Activated T-cell treated with anti-CD3 and anti-CD28 coated beads for 24 hours (primary cell): Measurements from ENCODE around the gene PRICKLE2.
"Not testable (repeated sequence)": the region's sequence is repeated elsewhere in the genome, so short reads cannot be mapped to it uniquely, and the experiment has no call there.

Experiments
- DNase-seq: peaks from one replicate; pipeline ENCODE4 v3.0.0-alpha.2; 2020; ENCODE audit warnings: low read depth

The PRICKLE2 gene

DNA sequence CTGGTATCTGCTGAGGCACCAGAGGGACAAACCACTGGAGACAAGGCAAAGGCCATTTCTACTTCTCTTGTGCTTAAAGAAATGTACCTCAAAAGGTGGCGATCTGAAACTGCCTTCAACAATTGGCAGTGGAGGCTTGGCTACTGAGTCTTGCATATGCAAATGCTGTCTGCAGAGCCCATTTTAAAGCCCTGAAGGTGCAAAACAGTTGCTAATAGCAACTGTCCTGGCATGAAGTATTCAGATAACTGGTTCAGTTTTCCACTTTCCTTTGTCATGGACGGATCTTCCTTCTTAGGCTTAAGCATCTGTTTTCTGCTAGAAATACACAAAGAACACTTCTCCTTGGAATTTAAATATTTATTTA is 130.6 kb downstream of the PRICKLE2 start:
- DNase-seq = no peak

DNA sequence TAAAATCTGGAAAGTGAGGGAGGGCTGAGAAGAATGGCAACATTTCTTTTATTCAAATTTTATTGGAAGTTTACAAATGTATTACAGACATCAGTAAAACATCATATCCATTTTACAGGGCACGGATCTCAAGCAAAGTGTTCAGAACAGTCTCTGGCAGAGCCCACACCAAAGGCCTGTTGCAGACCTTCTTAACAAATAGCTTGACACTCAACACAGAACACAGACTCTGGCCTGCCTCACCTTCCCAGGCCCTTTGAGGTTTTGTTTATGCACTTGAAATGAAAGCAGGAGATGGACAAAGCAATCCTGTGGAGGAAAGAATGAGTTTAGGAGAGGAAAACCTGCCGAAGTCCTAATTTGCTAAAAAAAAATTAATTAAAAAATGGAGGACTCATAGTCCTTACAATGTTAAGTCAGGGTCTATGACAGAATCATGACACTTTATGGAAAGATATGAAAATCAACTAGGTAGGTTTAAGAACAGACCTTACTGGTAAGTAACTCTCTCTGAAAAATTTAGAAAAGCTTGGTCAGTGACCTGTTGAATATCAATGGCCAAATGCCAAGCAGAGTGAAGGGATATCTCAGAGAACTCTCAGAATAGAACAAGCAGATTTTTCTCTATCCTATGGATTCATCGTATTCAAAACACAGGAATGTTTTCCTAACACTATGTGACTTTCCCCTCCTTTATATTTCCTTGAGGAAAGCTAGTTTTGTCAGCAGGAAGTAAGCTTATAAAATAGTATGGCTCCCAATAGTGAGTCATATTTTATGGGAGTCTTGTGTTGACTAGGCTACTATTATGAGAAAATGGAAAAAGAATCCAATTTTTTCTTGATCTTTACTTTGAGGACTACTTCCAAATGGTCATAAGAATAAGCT is 131.2 kb downstream of the PRICKLE2 start:
- no peak for DNase-seq

DNA sequence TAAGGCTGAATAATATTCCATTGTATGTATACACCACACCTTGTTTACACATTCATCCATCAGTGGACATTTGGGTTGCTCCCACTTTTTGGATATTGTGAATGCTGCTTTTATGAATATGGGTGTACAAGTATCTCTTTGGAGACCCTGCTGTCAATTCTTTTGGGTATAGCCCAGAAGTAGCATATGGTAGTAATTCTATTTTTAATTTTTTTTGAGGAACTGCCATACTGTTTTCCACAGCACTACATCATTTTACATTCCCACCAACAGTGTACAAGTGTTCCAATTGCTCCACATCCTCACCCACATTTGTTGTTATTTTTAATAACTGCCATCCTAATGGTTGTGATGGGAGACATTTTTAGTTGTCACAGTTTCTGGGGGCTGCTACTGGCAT is 132.1 kb downstream of the PRICKLE2 start:
- DNase-seq = no peak

DNA sequence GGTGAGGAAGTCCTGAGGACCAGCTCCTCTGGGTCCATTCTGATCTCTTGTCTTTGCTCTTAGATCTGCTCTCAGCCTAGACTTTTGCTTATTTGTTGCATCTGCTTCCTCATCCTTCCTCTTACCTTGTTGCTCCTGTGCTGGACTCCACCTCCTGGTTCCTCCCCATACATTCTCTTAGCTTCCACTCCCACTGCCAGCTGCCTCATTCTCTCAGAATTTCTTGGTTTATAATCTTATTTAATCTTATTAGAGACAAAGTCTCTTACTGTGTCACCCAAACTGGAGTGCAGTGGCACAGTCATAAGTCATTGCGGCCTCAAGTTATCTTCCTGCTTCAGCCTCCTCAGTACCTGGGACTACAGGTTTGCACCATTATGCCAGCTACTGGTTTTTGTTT is 133.8 kb downstream of the PRICKLE2 start:
- DNase-seq = no peak

DNA sequence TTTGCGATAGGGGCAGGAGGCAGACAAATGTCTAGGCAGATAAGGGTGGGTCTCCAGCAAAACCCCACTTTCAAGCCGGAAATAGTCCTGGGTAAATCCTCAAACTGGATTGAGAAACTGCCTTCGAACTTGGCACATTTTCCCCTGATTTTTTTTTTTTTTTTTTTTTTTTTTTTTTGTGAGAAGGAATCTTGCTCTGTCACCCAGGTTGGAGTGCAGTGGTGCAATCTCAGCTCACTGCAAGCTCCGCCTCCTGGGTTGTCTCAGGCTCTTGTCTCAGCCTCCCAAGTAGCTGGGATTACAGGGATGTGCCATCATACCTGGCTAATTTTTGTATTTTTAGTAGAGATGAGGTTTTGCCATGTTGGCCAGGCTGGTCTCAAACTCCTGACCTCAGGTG is 135.9 kb downstream of the PRICKLE2 start:
- DNase-seq = not testable (repeated sequence)

DNA sequence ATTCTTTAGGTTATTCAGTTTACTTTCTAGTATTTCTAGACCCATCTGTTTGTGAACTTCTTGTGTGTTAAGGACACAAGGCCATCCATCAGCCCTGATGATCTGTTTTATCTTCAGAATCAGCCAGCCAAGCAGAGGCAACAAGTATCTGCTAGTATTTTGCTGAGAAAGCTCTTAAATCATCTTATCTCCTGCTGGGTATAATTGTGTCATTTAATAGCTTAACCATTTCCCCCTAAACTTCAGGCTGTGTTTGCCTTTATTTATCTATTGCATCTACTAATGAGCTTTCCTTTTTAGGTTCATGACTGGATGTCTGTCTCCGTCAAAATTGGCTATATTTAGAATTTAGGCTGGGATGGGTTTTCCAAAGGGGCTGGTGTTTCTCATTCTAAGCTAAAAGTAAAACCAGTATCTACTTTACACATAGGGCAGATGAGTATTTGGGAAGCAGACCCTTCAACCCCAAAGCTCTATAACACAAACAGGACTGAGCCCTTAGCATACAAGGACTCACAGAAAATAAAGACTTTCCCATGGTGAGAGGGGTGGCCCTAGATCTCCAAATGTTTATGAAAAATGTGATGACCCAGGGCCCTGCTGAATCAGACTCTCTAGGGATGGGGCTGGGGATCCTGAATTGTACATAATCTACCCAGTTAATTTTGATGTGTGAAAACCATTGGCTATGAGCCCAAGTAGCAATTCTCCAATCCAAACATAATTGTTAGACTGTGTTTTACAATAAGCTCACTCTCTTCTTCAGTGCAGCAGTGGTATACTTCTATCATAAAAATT is 136.7 kb downstream of the PRICKLE2 start:
- DNase-seq = no peak

DNA sequence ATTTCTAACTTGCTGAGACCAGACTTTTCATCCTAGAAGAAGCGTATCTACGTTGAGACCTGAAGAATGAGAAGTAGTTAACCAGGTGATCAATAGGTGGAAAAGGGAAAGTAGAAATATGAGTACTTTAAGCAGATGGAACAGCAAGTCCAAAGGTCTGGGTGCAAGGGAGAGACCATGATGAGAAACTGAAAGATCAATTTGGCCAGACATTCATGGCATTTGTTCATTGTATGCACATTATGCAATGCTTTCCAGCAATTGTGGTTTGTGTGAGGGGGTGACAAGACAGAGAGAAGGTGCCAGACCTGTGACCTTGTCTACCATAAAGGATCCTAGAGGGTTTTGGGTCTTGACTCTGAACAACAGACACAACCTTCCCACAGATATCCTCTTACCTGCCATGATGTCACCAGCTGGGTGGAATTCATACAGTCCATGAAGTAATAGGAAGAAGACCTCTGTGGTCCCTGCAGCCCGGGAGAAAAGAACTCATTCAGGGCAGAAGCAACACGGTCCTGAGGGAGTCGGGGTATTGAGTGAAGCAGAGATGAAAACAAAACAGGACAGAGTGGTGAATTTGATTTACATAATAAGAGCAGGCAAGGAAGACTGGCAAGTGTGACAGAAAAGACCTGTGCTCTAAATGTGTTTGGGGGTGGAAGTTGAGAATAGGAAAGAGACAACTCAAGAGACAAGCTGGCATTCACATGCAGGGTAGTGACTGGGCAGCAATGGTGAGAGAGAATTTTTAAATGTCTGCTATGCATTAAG is 138.6 kb downstream of the PRICKLE2 start:
- no peak for DNase-seq

DNA sequence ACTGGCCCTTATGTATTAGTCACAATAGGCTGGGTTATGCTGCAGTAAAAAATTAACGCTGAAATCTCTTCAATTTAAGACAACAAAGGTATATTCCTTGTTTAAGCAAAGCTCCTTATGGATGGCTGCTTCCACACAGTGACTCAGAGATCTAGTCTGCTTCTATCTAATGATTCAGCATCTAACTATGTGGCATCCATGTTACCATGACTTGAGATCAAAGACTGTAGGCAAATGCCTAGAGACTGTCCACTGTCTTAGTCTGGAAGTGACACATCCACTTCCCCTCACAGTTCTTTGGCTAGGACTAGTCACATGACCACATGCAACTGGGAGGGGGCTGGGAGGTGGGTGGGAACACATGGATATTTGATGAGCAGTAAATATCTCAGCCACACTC is 140.6 kb downstream of the PRICKLE2 start:
- DNase-seq = no peak

DNA sequence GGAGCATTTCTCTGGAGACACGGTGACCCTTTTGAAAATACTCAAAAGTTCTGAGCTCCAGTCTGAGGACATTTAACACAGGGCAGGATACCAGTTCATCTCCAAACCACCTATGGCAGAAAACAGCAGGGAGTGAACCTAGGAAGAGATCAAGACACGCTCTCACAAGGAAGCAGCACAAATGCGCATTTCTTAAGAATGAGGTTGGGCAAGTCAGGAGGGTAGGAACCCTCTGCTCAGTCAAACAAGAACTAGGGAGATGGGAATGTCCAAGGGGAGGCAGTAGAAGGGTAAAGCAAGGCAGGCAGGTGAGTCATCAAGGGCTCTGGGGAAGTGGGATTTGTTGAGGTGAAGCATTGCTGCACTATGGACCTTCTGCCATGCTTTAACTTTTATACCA is 141.7 kb downstream of the PRICKLE2 start:
- DNase-seq = no peak

DNA sequence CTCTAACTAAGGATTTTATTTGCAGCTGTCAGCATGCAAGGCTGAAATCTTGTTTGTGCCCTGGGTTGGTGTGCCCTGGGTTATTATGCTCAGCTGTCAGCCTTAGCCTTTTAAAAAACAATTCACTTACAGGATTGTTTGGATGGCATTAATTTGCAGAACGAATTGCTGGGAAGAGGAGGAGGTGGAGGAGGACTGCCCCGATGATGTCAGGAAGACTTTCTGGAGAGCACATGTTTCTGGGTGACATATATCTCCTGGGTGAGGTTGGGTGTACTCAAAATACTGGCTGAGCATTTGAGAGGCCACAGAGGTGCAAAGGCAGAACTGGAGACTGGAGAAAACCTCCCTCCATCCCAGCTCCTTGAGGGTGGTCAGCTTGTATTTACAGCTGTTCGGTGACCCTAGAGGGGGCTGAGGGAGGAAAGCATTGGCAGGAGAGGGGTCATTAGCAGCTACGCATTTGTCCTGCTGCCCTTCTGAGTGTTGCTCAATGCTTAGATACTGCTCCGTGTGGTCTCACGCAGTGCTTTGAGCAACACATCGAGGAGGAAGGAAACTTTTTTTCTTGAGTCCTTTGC is 142.2 kb downstream of the PRICKLE2 start:
- no peak for DNase-seq

DNA sequence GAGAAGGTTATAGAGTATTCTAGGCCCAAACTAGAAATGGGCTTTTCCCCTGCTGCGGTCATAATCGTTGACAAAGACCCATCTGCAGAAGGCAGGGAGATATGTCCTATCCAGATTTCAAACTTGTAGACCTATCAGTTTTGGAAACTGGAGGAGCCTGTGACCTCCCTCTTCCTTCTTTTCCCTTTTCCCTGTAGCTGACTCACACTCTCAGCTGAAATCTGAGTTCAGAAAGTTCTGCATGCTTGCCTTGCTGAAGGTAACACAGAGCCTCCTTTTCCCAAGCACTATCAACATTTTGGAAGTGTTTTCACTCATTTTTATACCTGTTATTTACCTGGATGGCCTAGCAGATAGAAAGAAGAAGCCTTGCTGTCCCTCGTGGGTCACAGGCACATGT is 142.9 kb downstream of the PRICKLE2 start:
- no peak for DNase-seq

DNA sequence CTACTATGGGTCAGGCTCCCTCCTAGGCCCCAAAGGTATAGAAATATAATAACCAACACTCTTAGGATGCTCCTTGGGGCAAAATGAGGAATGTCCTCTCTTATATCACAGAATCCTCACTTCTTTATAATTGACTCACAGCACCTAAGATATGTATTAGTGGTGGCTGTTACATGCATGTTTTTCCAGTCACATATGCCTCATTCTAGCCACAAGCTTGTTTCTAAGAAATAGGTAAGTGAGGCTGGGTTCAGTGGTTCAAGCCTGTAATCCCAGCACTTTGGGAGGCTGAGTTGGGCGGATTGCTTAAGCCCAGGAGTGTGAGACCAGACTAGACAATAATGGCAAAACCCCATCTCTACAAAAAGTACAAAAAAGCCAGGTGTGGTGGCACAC is 144.0 kb downstream of the PRICKLE2 start:
- no peak for DNase-seq

DNA sequence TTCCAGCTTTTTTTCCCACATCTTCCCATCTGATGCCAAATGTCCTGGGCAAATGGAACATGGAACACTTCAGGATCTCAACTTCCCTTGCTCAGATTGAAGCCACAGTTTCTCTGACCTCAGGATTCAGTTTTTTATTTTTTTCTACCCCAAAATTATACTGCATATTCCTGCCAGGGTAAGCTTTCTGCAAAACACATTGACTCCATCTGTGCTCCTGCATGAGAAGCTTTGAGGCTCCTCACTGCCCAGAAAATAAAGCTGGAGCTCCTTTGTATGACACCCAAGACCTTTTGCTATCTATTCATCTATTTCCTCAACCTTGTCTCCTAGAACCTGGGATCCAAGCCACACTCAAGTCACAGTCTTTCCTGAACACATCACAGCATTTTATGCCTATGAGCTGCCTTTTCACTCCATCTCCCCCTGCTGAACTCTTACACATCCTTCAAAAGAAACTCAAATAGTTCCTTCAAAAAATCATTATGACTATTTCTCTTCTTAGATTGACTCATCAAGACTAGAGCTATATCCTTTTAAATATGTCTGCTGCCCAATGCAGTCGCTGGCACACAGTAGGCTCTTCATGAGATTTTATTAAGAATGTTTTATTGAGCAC is 144.5 kb downstream of the PRICKLE2 start:
- no peak for DNase-seq

DNA sequence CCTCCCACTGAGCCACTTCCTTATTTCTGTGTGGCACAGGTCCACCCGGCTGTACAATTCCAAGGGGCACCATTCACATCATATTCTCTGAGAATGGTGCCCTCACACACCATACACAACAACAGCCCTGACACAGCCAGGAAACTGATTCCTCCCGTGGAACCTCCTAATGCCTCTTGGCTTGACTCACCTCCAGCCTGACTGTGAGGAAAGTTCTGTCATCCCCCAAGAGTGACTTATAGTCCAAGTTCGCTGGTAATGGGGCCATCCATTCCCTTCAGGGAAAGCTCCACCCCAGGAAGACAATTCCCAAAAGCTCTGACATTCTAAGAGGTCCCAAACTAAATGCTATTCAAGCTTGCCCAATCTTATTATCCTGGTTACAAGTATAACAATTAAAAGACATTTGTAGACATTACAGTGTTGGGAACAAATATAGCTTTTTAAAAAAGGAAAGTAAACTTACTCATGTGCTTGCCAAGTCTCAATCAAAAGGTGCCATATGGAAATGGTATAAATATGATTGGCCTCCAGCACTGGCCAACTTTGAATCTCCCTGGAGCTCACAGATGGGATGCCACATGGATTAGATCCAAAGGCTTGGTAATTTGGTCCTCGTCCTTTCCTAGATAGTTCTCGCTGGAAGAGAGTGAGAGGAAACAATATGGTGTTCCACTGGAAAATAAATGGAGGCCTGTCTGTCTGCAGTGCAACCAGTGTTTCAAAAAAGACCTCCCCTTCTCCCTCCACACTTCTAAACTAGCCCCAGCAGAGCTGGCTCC is 145.7 kb downstream of the PRICKLE2 start:
- no peak for DNase-seq

DNA sequence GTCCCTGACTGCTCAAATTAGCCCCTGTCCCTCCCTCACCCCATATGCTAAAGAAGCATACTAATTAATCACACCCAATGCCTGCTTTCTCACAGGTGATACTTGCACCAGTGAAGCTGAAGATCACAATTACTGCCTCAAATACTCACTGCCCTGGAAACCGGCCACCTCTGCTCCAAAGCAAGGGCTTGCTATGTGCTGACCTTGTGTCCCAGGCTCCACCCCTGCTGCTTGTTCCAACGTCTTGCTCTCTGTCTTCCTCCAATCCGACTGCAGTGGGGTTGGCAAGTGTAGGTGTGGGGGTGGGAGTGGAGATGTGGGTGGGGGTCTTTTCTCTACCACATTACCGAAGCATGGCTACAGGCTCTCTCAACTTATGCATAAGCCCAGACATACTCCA is 146.3 kb downstream of the PRICKLE2 start:
- no peak for DNase-seq

DNA sequence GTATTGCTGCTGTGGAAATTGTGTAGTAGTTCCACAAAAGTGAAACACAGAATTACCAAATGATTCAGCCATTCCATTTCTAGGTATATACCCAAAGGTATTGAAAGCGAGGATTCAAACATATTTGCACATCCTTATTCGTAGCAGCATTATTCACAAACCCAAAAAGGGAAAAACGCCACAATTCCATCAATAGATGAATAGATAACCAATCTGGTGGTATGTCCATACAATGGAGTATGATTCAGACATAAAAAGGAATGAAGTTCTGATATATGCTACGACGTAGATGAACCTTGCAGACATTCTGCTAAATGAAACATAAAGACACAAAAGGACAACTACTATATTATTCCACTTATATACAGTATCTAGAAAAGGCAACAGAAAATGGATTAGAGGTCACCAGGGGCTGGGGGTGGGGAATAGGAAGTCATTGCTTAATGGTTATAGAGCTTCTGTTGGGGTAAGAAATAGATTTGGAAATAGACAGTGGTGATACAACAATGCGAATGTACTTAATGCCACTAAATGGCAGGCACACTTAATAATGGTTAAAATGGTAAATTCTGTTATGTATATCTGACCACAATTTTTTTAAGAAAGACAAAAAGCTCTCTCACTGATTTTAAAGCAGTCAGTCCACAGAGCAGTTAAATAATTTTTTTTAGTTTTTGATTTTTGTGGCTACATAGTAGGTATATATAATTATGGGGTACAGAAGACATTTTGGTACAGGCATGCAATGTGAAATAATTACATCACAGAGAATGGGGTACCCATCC is 150.2 kb downstream of the PRICKLE2 start:
- DNase-seq = no peak

DNA sequence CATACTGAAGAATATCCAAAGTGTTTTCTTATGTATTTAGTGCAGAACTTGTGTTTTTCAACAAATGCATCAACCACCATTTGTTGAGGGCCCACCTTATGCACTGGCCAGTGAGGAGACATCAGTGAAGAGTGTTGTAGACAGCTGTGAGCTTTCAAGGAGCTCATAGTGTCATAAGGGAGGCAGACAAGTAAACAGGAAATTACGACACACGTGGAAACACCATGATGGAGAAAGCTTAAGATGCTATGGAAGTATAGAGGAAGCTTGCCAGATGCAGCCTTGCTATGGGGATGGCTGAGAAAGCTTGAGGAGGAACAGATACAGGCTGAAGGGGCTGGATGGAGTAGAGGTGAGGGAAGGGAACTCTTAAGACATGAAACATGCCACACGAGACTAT is 151.2 kb downstream of the PRICKLE2 start:
- no peak for DNase-seq

DNA sequence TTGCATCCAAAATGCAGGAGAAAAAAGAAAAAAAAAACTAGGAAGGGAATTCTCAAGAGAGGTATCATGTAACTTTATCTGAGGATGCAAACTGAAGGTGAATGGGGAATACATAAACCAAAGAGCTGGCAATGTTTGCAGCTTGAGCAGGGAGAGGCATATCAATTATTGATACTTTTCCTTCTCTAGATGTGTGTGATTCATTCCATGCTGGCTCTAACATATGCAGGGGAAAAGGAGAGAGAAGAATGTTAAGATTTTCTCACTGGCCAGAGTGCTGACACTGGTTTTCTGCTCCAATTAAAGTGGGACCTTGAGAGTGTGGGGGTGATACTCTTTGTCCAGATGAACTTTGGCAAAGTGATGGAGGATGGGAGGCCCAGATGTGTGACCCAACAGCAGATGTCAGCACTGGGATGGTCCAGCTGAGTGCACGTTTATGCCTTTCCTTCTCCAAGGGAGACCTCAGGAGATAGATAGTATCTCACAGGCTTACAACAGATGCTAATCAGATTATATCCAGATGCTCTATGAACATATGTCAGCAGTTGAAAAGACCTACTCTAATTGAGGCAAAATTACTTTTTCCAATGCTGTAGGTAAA is 152.0 kb downstream of the PRICKLE2 start:
- DNase-seq = no peak

DNA sequence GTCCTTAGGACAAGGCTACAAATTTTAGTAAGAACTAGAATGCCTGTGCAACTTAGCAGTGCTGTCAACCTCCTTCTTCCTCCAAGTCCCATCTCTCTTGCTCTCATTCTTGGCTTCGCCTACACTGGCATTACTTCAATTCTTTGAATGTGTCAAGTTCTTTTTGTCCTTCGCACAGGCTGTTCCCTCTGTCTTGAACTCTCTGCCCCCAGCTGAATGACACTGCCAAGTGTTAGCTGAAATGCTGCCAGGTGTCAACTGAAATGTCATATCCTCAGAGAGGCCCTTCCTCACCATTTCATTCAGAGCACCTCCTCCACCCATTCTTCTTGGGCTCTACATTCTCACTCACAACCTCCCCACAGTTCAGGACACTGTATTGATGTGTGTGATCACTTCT is 153.1 kb downstream of the PRICKLE2 start:
- DNase-seq = no peak

DNA sequence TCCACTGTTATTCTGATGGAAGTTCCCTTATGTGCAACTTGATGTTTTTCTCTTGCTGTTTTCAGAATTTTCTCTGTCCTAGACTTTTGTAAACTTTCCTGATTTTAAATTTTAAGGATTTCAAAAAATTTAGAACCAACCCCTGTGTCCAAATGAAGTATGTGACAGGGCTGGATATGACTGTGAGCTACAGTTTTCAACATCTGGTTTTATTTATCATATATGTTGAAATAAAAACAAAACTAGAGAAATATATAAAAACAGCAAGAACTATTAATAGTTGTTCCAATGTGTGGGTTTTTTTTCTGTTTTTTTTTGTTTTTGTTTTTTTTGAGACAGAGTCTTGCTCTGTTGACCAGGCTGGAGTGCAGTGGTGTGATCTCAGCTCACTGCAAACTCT is 154.6 kb downstream of the PRICKLE2 start:
- DNase-seq = no peak
